ENCODE results near the gene EVL. TPM values are rescaled to one million over a fixed set of nuclear protein-coding genes. Genes with fewer than 3 reads are reported as not detected.

The EVL gene
- total RNA-seq, 1 donor, result 16.6 TPM

GRCh38 chr14:100159094-100159864, 94.1 kb downstream of the EVL start, which contains the start of gene DEGS2:
TSS of gene DEGS2 (minus strand) at chr14:100159645. CDS start at chr14:100159587, 58 bp downstream.
- Histone ChIP-seq H2AFZ (ENCODE audit: low read length) (no peak within 1 kb of the TSS), H3K4me3 (ENCODE audit: insufficient read depth, low read length) (no peak within 1 kb of the TSS), H3K4me2 (ENCODE audit: insufficient read depth, low read length) (no peak within 1 kb of the TSS)

GRCh38 chr14:100159865-100160533, 94.8 kb downstream of the EVL start:
- DNase-seq (ENCODE audit: insufficient read length, low spot score, missing footprints), result no peak
- H3K27ac ChIP-seq (ENCODE audit: low read depth, low read length), result no peak overlapping the region
- no peaks in the 10 kb centered on the region for H4K20me1 ChIP-seq (ENCODE audit: insufficient read depth, low read length)
- H3K36me3 ChIP-seq (ENCODE audit: insufficient read depth, low read length), result no peaks in the 10 kb centered on the region
- peaks cover 6% of the 10 kb centered on the region for H3K9me3 ChIP-seq (ENCODE audit: low read depth, low read length)
- H3K4me3 ChIP-seq (ENCODE audit: insufficient read depth, low read length), result no peak overlapping the region
- H3K27me3 ChIP-seq (ENCODE audit: insufficient read depth, low read length), result peaks cover 28% of the 10 kb centered on the region
- no peak overlapping the region for H3K4me2 ChIP-seq (ENCODE audit: insufficient read depth, low read length)
- TF ChIP-seq CTCF (IDR thresholded peaks at IDR 0.05; ENCODE audit: extremely low read depth, low read depth, low read length), result no peak
- H3K79me2 ChIP-seq (ENCODE audit: insufficient read depth, low read length), result no peaks in the 10 kb centered on the region
- no peak overlapping the region for H2AFZ ChIP-seq (ENCODE audit: low read length)
- no peaks in the 10 kb centered on the region for H3K4me1 ChIP-seq (ENCODE audit: insufficient read depth, low read length)

More at GRCh38 chr14:100159094-100159864, 94.1 kb downstream of the EVL start, which contains the start of gene DEGS2:
- DNase-seq (ENCODE audit: insufficient read length, low spot score, missing footprints), result no peak
- Histone ChIP-seq H3K27ac (ENCODE audit: low read depth, low read length) (no peak within 1 kb of the TSS), H3K9me3 (ENCODE audit: low read depth, low read length) (peaks cover 10% of the 10 kb centered on the region), H4K20me1 (ENCODE audit: insufficient read depth, low read length) (no peaks in the 10 kb centered on the region), H3K79me2 (ENCODE audit: insufficient read depth, low read length) (no peaks in the 10 kb centered on the region), H3K27me3 (ENCODE audit: insufficient read depth, low read length) (peaks cover 28% of the 10 kb centered on the region), H3K4me1 (ENCODE audit: insufficient read depth, low read length) (no peaks in the 10 kb centered on the region), H3K36me3 (ENCODE audit: insufficient read depth, low read length) (no peaks in the 10 kb centered on the region)
- TF ChIP-seq CTCF (IDR thresholded peaks at IDR 0.05; ENCODE audit: extremely low read depth, low read depth, low read length), result no peak

- H2AFZ ChIP-seq (ENCODE audit: low read length), result no peak overlapping the region
- peaks cover 28% of the 10 kb centered on the region for H3K27me3 ChIP-seq (ENCODE audit: insufficient read depth, low read length)
- H3K4me1 ChIP-seq (ENCODE audit: insufficient read depth, low read length), result no peaks in the 10 kb centered on the region
- H3K36me3 ChIP-seq (ENCODE audit: insufficient read depth, low read length), result no peaks in the 10 kb centered on the region
- peaks cover 4% of the 10 kb centered on the region for H3K9me3 ChIP-seq (ENCODE audit: low read depth, low read length)
- no peak overlapping the region for H3K4me3 ChIP-seq (ENCODE audit: insufficient read depth, low read length)
- H3K79me2 ChIP-seq (ENCODE audit: insufficient read depth, low read length), result no peaks in the 10 kb centered on the region
- H3K4me2 ChIP-seq (ENCODE audit: insufficient read depth, low read length), result no peak overlapping the region
- no peak for TF ChIP-seq CTCF (IDR thresholded peaks at IDR 0.05; ENCODE audit: extremely low read depth, low read depth, low read length)
- H4K20me1 ChIP-seq (ENCODE audit: insufficient read depth, low read length), result no peaks in the 10 kb centered on the region
- DNase-seq (ENCODE audit: insufficient read length, low spot score, missing footprints), result no peak
- no peak overlapping the region for H3K27ac ChIP-seq (ENCODE audit: low read depth, low read length)
Measured at GRCh38 chr14:100160534-100160916, 95.3 kb downstream of the EVL start.

- no peak for TF ChIP-seq CTCF (IDR thresholded peaks at IDR 0.05; ENCODE audit: extremely low read depth, low read depth, low read length)
- H3K27ac ChIP-seq (ENCODE audit: low read depth, low read length), result no peak overlapping the region
- no peaks in the 10 kb centered on the region for H3K4me1 ChIP-seq (ENCODE audit: insufficient read depth, low read length)
- H3K36me3 ChIP-seq (ENCODE audit: insufficient read depth, low read length), result no peaks in the 10 kb centered on the region
- peaks cover under 1% of the 10 kb centered on the region for H3K9me3 ChIP-seq (ENCODE audit: low read depth, low read length)
- no peak overlapping the region for H3K4me3 ChIP-seq (ENCODE audit: insufficient read depth, low read length)
- no peaks in the 10 kb centered on the region for H4K20me1 ChIP-seq (ENCODE audit: insufficient read depth, low read length)
- H3K4me2 ChIP-seq (ENCODE audit: insufficient read depth, low read length), result no peak overlapping the region
- no peaks in the 10 kb centered on the region for H3K79me2 ChIP-seq (ENCODE audit: insufficient read depth, low read length)
- no peak for DNase-seq (ENCODE audit: insufficient read length, low spot score, missing footprints)
- H3K27me3 ChIP-seq (ENCODE audit: insufficient read depth, low read length), result peaks cover 8% of the 10 kb centered on the region
- H2AFZ ChIP-seq (ENCODE audit: low read length), result no peak overlapping the region
Measured at GRCh38 chr14:100165376-100165775, 100.2 kb downstream of the EVL start.

Measured in osteoblast (primary cell).